NCI-H1436 (cell line): Measurements from ENCODE around the gene GPR137.
"Not testable (repeated sequence)": the region's sequence is repeated elsewhere in the genome, so short reads cannot be mapped to it uniquely, and the experiment has no call there.

Experiments
- DNase-seq: peaks from one replicate; lab custom pipeline; 2025; lab: John Stamatoyannopoulos, UW

GPR137 gene

GRCh38 chr11:64304316-64305072 lies 18.8 kb downstream of the GPR137 start:
- peak; percentile 87 for DNase-seq

- DNase-seq, result peak; percentile 100
Observed at GRCh38 chr11:64305075-64305690, 19.5 kb downstream of the GPR137 start, which contains the start of gene ESRRA. TSS of gene ESRRA (plus strand) at chr11:64305524. CDS start at chr11:64307180, 1,656 bp downstream.

- DNase-seq, result peak; percentile 52
Observed at GRCh38 chr11:64305691-64306562, 20.3 kb downstream of the GPR137 start.

GRCh38 chr11:64306563-64306875 lies 20.9 kb downstream of the GPR137 start:
- no peak for DNase-seq

GRCh38 chr11:64306876-64307622 lies 21.4 kb downstream of the GPR137 start:
- no peak for DNase-seq

GRCh38 chr11:64307795-64308194 lies 22.1 kb downstream of the GPR137 start:
- DNase-seq, result not testable (repeated sequence)

GRCh38 chr11:64312947-64313346 lies 27.3 kb downstream of the GPR137 start:
- DNase-seq, result no peak

GRCh38 chr11:64313491-64314145 lies 28.0 kb downstream of the GPR137 start:
- no peak for DNase-seq

- no peak for DNase-seq
Observed at GRCh38 chr11:64314146-64314804, 28.6 kb downstream of the GPR137 start.

GRCh38 chr11:64314805-64315561 lies 29.3 kb downstream of the GPR137 start:
- no peak for DNase-seq

- DNase-seq, result not testable (repeated sequence)
Observed at GRCh38 chr11:64315667-64316526, 30.2 kb downstream of the GPR137 start.

- no peak for DNase-seq
Observed at GRCh38 chr11:64316672-64317324, 31.1 kb downstream of the GPR137 start.

GRCh38 chr11:64317325-64317960 lies 31.8 kb downstream of the GPR137 start, which contains the start of gene TRMT112:
TSS of gene TRMT112 (minus strand) at chr11:64317559. CDS start at chr11:64317526, 33 bp downstream.
- DNase-seq, result peak; percentile 97

- DNase-seq, result peak; percentile 94
Observed at GRCh38 chr11:64317961-64318765, 32.5 kb downstream of the GPR137 start, which contains the start of gene PRDX5. TSS of gene PRDX5 (plus strand) at chr11:64318121. CDS start at chr11:64318216, 95 bp downstream.

GRCh38 chr11:64318766-64319761 lies 33.4 kb downstream of the GPR137 start:
- no peak for DNase-seq

- DNase-seq, result no peak
Observed at GRCh38 chr11:64320556-64320955, 34.9 kb downstream of the GPR137 start.
